ENCODE results near the gene C22orf31. TPM values are rescaled to one million over a fixed set of nuclear protein-coding genes. Genes with fewer than 3 reads are reported as not detected.

The C22orf31 gene
- total RNA-seq, 2 donors from 2014 or later: not detected

DNA sequence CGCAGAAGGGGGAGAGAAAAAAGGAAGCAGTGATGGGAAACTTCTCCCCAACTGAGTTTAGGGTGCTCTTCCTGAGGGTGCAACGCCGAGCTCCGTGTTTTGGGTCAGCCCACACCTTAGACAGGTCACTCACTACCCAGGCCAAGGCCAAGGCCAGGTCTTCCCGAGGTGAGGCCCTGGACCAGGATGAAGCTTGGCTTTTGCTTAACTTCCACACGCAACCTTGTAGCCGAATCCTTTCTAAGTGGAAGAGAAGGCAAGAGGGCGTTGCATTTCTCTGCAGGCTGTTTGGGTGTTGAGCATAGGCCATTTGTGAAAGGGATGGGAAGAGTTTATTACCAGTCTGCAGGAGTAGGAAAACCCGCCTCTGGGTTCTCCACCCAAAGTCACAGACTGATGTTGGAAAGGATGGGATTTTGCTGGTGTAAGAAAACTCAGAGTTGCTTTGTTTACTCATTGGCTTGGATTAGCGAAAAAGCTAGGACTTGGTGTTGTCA is 12.7 kb upstream of the C22orf31 start:
- H3K27me3 ChIP-seq: no peaks in the 10 kb centered on the region
- H3K4me1 ChIP-seq: peaks cover 29% of the 10 kb centered on the region
- TF ChIP-seq, protein P1, sequence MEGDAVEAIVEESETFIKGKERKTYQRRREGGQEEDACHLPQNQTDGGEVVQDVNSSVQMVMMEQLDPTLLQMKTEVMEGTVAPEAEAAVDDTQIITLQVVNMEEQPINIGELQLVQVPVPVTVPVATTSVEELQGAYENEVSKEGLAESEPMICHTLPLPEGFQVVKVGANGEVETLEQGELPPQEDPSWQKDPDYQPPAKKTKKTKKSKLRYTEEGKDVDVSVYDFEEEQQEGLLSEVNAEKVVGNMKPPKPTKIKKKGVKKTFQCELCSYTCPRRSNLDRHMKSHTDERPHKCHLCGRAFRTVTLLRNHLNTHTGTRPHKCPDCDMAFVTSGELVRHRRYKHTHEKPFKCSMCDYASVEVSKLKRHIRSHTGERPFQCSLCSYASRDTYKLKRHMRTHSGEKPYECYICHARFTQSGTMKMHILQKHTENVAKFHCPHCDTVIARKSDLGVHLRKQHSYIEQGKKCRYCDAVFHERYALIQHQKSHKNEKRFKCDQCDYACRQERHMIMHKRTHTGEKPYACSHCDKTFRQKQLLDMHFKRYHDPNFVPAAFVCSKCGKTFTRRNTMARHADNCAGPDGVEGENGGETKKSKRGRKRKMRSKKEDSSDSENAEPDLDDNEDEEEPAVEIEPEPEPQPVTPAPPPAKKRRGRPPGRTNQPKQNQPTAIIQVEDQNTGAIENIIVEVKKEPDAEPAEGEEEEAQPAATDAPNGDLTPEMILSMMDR (IDR thresholded peaks at IDR 0.05): no peak
- no peak for TF ChIP-seq POLR2A (IDR thresholded peaks at IDR 0.05)
- intact Hi-C loops (cut with DNase I): no loop called here
- H3K27ac ChIP-seq: peak overlapping the region in 1 of 4 donors; percentile 6
- no peaks in the 10 kb centered on the region for H3K9me3 ChIP-seq
- ATAC-seq: no peak
- H3K36me3 ChIP-seq (replicated peaks in 1 of 2; ENCODE audit: insufficient read depth in 1 of 2, low read depth in 2 of 2): no peaks in the 10 kb centered on the region
- H3K4me3 ChIP-seq: no peak overlapping the region
- WGBS, 2 donors: 53% methylated on average over 6 to 10 of the region's 10 CpGs
- no peak for DNase-seq

DNA sequence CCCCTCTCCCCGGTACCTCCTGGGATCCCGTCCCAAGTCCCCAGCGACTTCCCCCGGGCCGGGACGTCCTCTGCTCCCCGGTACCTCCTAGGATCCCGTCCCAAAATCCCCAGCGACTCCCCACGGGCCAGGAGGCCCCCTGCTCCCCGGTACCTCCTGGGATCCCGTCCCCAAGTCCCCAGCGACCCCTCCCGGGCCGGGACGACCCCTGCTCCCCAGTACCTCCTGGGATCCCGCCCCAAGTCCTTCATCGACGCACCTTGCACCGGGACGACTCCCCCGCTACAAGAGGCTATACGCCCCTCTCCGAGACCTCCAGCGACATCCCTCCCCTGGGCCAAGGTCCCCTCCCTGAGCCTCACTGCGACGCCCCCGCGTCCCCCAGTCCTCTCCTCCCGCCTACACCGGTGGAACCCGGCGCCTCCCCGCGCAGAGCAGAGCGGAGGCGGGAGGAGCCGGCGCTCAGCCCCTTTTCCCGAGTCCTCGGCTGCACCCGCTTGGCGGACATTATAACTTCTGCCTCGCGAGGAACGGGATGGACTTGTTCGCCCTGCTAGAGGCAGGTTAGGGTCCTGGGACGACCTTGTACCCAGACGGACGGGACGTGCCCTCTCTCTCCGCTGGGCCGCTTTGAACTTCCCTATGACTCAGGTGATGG is 12.1 kb upstream of the C22orf31 start:
- no peaks in the 10 kb centered on the region for H3K27me3 ChIP-seq
- H3K9me3 ChIP-seq: no peaks in the 10 kb centered on the region
- no peaks in the 10 kb centered on the region for H3K36me3 ChIP-seq (replicated peaks in 1 of 2; ENCODE audit: insufficient read depth in 1 of 2, low read depth in 2 of 2)
- peak overlapping the region; percentile 46 to 83 for H3K4me3 ChIP-seq
- ATAC-seq (peak; percentile 24), DNase-seq (peak; percentile 47 to 63 (median 56))
- intact Hi-C loops (cut with DNase I): no loop called here
- WGBS, 2 donors: 1 to 2% methylated on average over 42 to 52 of the region's 53 CpGs
- TF ChIP-seq POLR2A (IDR thresholded peaks at IDR 0.05): peak in 2 of 3 donors; percentile 9 to 20
- TF ChIP-seq, protein P1 (IDR thresholded peaks at IDR 0.05): no peak
- H3K4me1 ChIP-seq: peaks cover 29% of the 10 kb centered on the region
- peak overlapping the region in 3 of 4 donors; percentile 6 to 41 (median 22) for H3K27ac ChIP-seq

DNA sequence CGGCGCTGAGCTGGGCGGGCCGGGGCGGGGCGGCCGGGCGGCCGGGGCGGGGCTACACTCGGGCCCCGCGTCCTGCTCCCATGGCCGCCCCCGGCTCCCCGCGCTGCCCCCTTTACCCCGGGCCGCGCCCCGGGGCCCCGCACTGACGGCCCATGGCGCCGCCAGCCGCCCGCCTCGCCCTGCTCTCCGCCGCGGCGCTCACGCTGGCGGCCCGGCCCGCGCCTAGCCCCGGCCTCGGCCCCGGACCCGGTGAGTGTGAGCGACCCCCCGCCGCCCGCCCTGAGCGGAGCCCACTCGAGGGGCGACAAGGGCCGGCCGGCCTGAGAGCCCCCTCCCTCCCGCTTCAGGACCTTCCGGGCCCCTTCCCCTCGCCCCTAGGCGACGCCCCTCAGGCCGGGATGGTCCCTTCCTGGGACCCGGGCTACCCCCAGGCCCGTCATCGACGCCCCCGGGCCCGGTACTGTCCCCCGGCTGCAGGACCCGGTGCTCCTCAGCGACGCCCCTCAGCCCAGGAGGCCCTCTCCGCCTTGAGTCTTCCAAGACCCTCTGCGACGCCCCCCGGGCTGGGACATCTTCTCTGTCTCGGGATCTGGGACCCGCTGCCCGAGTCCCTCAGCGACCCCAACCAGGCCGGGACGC is 11.5 kb upstream of the C22orf31 start, which contains the start of gene KREMEN1:
Gene KREMEN1, plus strand, starts transcription at position 57 of the 639 bp plus-strand sequence. Its CDS starts 96 bp downstream, at position 153.
- WGBS, 2 donors: 2 to 6% methylated on average over 9 to 40 of the region's 76 CpGs
- Histone ChIP-seq H3K4me1 (peaks cover 29% of the 10 kb centered on the region), H3K9me3 (no peaks in the 10 kb centered on the region), H3K4me3 (peak within 1 kb of the TSS; percentile 46 to 83), H3K27ac (peak within 1 kb of the TSS in 3 of 4 donors; percentile 6 to 41 (median 22)), H3K36me3 (replicated peaks in 1 of 2; ENCODE audit: insufficient read depth in 1 of 2, low read depth in 2 of 2) (no peaks in the 10 kb centered on the region), H3K27me3 (no peaks in the 10 kb centered on the region)
- no peak for TF ChIP-seq POLR2A (IDR thresholded peaks at IDR 0.05)
- TF ChIP-seq, protein P1 (IDR thresholded peaks at IDR 0.05): no peak
- ATAC-seq (peak; percentile 2), DNase-seq (peak in 1 of 4 donors; percentile 20)
- intact Hi-C loops (cut with DNase I): no loop called here

DNA sequence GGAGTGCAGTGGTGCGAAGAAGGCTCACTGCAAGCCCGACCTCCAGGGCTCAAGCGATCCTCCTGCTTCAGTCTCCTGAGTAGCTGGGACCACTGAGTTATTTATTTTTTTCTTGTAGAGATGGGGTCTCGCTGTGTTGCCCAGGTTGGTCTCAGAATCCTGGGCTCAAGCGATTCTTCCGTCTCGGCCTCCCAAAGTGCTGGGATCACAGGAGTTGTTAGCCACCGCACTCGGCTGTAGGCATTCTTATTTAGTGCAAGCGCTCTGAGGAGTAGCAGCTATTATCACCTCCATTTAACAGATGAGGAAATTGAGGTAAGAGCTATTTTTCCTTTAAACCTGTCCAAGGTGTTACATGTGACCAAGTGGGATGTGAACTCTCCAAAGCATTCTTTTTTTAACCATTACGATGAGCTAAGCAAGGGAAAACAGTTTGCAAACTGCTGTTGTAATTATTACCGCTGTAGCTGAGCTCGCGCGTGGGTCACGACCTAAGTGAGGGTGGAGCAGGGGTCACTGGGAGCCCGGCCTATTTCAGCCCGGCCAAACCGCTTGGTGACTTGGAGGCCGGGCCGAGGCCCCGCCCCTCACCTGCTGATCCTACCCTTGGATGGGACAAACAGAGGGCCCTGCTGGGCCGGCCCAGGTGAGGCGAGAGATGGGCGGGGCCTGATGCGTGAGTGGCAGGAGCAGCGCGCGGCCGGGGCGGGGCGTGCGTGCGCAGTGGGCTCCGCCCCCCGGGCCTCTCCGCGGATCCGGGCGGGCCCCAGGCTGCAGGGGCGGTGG is 10.8 kb upstream of the C22orf31 start:
- DNase-seq: peak; percentile 98 to 100 (median 98)
- WGBS, 2 donors: 27 to 61% methylated on average over 16 to 35 of the region's 41 CpGs
- H3K9me3 ChIP-seq: no peaks in the 10 kb centered on the region
- H3K36me3 ChIP-seq (replicated peaks in 1 of 2; ENCODE audit: insufficient read depth in 1 of 2, low read depth in 2 of 2): no peaks in the 10 kb centered on the region
- H3K27me3 ChIP-seq: no peaks in the 10 kb centered on the region
- no peak overlapping the region for H3K4me3 ChIP-seq
- ATAC-seq: peak; percentile 98
- intact Hi-C loops (cut with DNase I): no loop called here
- peaks cover 29% of the 10 kb centered on the region for H3K4me1 ChIP-seq
- H3K27ac ChIP-seq: no peak overlapping the region
- TF ChIP-seq, protein P1 (IDR thresholded peaks at IDR 0.05): no peak
- no peak for TF ChIP-seq POLR2A (IDR thresholded peaks at IDR 0.05)
